H1 (cell line): ENCODE data around the gene ZBTB44. TPM values are rescaled to one million over a fixed set of nuclear protein-coding genes. Genes with fewer than 3 reads are reported as not detected.

Experiments
- ATF2 ChIP-seq: IDR thresholded peaks from 2 replicates; pipeline ENCODE4 v1.6.1; 2012; ENCODE audit warnings: low read length, inconsistent platforms
- BACH1 ChIP-seq: IDR thresholded peaks from 2 replicates; pipeline ENCODE4 v1.6.1; 2012; ENCODE audit warnings: low read length, improper control_type of control experiment
- SP1 ChIP-seq: IDR thresholded peaks from 2 replicates; pipeline ENCODE4 v1.6.1; 2011; ENCODE audit warnings: low read depth, low read length
- SP4 ChIP-seq: IDR thresholded peaks from 2 replicates; pipeline ENCODE4 v1.6.1; 2012; ENCODE audit warnings: low read length, inconsistent platforms
- polyA plus RNA-seq, 7 experiments: library from polyadenylated mRNA; depleted of rRNA in 3 of 7; stranded (reverse) in 5 of 7; unstranded in 2 of 7; fragments of >200 nt in 5 of 7; fragments of 200-250 nt in 2 of 7; gene quantifications; 1 replicate in 5 of 7; 2 replicates in 1 of 7; 4 replicates in 1 of 7; pipeline versions ENCODE4 v1.2.1 to v1.2.3, GENCODE V29; 2011 to 2013; ENCODE audit warnings: missing spikeins in 2 of 7, mixed read lengths in 2 of 7
- total RNA-seq: library from RNA; stranded (reverse); fragmentation: NEBNext Ultra II Directional; extraction: Animal tissue kit (Norgen Biotek cat#: 25700); gene quantifications from 2 replicates; pipeline ENCODE4 v1.2.1, GENCODE V29; 2021

ZBTB44 gene
- total and polyA plus RNA-seq, 2 of the 8 experiments (the other 6 are each of a cell fraction or from before 2014, with no cell fraction given) = 37.2 to 158 TPM

- no peak for TF ChIP-seq ATF2
- TF ChIP-seq SP1 = no peak
- no peak for TF ChIP-seq BACH1
- TF ChIP-seq SP4 = no peak
Observed at GRCh38 chr11:130323452-130324450, 9.0 kb upstream of the ZBTB44 start (continued).
